CD4-positive, alpha-beta memory T cell (primary cell): Measurements from ENCODE around the gene OPA3. TPM values are rescaled to one million over a fixed set of nuclear protein-coding genes. Genes with fewer than 3 reads are reported as not detected.

ENCODE experiments used
- CTCF ChIA-PET: fragments of 350-600 bp; sonication (Branson Sonifier 250); formaldehyde crosslinking; loops from one replicate; lab custom pipeline; 2021; ENCODE audit warnings: inconsistent platforms; ENCODE audit not compliant: partially characterized antibody; lab: Charles Lee
- POLR2A ChIA-PET: fragments of 350-600 bp; sonication (Branson Sonifier 250); formaldehyde crosslinking; loops from one replicate; lab custom pipeline; 2021; ENCODE audit not compliant: partially characterized antibody; lab: Charles Lee
- DNase-seq, 5 donors: peaks; one replicate each; pipeline versions ENCODE4 v3.0.0 to v3.0.0-alpha.2; 2020 to 2022; ENCODE audit warnings: mixed read lengths in 1 of 5
- H3K27ac ChIP-seq: one replicate; pipeline ENCODE4 v1.7.0; 2013; ENCODE audit warnings: low read depth, low read length
- H3K27me3 ChIP-seq: 2 replicates; pipeline ENCODE4 v1.7.0; 2013; ENCODE audit warnings: mild to moderate bottlenecking, low read length, moderate library complexity; ENCODE audit not compliant: insufficient read depth
- H3K36me3 ChIP-seq: 2 replicates; pipeline ENCODE4 v1.7.0; 2013; ENCODE audit warnings: mild to moderate bottlenecking, low read length, moderate library complexity; ENCODE audit not compliant: insufficient read depth
- H3K4me1 ChIP-seq: 2 replicates; pipeline ENCODE4 v1.7.0; 2013; ENCODE audit warnings: mild to moderate bottlenecking, low read length, moderate library complexity; ENCODE audit not compliant: insufficient read depth
- H3K4me3 ChIP-seq, 2 donors: one replicate each; pipeline ENCODE4 v1.7.0; 2013; ENCODE audit warnings: low read length in 2 of 2, mild to moderate bottlenecking in 1 of 2
- H3K9me3 ChIP-seq, 2 donors: one replicate each; pipeline ENCODE4 v1.7.0; 2013; ENCODE audit warnings: low read length in 2 of 2, control low read depth in 1 of 2; ENCODE audit not compliant: control insufficient read depth in 1 of 2
- H3K27ac Mint-ChIP-seq, 7 donors: one replicate each; pipeline ENCODE4 v1.8.0; 2020 to 2021; ENCODE audit warnings: mixed read lengths in 7 of 7, mild to moderate bottlenecking in 6 of 7, inconsistent platforms in 3 of 7, moderate library complexity in 3 of 7
- H3K27me3 Mint-ChIP-seq, 2 donors: one replicate each; pipeline ENCODE4 v1.8.0; 2020 to 2021; ENCODE audit warnings: mixed read lengths in 2 of 2
- H3K36me3 Mint-ChIP-seq, 2 donors: one replicate each; pipeline ENCODE4 v1.8.0; 2020 to 2021; ENCODE audit warnings: mixed read lengths in 2 of 2, inconsistent platforms in 1 of 2, mild to moderate bottlenecking in 1 of 2
- H3K4me1 Mint-ChIP-seq, 4 donors: one replicate each; pipeline ENCODE4 v1.8.0; 2020 to 2021; ENCODE audit warnings: mixed read lengths in 4 of 4, mild to moderate bottlenecking in 1 of 4
- H3K4me3 Mint-ChIP-seq, 8 donors: one replicate each; pipeline ENCODE4 v1.8.0; 2020 to 2021; ENCODE audit warnings: mixed read lengths in 8 of 8, mild to moderate bottlenecking in 7 of 8, moderate library complexity in 6 of 8, inconsistent platforms in 3 of 8
- H3K9me3 Mint-ChIP-seq, 8 donors: one replicate each; pipeline ENCODE4 v1.8.0; 2020 to 2021; ENCODE audit warnings: mixed read lengths in 8 of 8, mild to moderate bottlenecking in 5 of 8, inconsistent platforms in 3 of 8, moderate library complexity in 1 of 8
- intact Hi-C: fragments of 100-400 bp; cut with micrococcal nuclease; formaldehyde crosslinking; loops from one replicate; pipeline ENCODE4 v1.15.1; 2023
- polyA plus RNA-seq, 2 donors: library from polyadenylated mRNA; unstranded; fragments of 300-500 nt; fragmentation: Illumina TruSeq; gene quantifications; one replicate each; pipeline ENCODE4 v1.2.3, GENCODE V29; 2021
- total RNA-seq, 2 experiments: library from RNA; stranded (reverse); gene quantifications; one replicate each; pipeline ENCODE4 v1.2.3, GENCODE V29; 2021

The OPA3 gene
- total and polyA plus RNA-seq, 4 experiments from 2014 or later: 4.4 to 12.9 (median 10.3) TPM

DNA sequence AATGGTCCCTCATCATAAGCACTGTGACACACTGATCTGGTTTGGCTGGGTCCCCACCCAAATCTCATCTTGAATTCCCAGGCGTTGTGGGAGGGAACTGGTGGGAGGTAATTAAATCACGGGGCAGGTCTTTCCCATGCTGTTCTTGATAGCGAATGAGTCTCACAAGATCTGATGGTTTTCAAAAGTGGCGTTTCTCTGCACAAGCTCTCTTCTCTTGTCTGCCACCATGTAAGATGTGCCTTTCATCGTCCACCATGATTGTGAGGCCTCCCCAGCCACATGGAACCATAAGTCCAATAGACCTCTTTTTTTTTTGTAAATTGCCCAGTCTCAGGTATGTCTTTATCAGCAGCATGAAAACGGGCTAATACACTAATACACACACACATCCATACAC is 24.3 kb upstream of the OPA3 start:
- H3K4me3 Mint-ChIP-seq: no peak overlapping the region
- ChIA-PET POLR2A (interaction anchor here (0.6 kb wide), 1 partner anchor 151 kb away, joined by 5 read pairs; no protein-coding TSS in a partner anchor), CTCF (interaction anchor here (6.1 to 7.3 kb wide), 2 partner anchors 33 to 37 kb away, joined by 28 to 121 read pairs; no protein-coding TSS in a partner anchor)
- DNase-seq: no peak
- no peaks in the 10 kb centered on the region for H3K27me3 Mint-ChIP-seq
- H3K36me3 ChIP-seq: no peaks in the 10 kb centered on the region
- peaks cover 2 to 9% (median 7%) of the 10 kb centered on the region in 4 donors for H3K4me1 Mint-ChIP-seq
- no peak overlapping the region for H3K27ac ChIP-seq
- no peaks in the 10 kb centered on the region for H3K9me3 ChIP-seq
- peaks cover 27 to 39% of the 10 kb centered on the region in 2 donors for H3K36me3 Mint-ChIP-seq
- H3K27me3 ChIP-seq: no peaks in the 10 kb centered on the region
- peak overlapping the region in 1 of 7 donors; percentile 15 for H3K27ac Mint-ChIP-seq
- peaks cover 9% of the 10 kb centered on the region for H3K4me1 ChIP-seq
- peaks cover 0 to 6% (median 2%) of the 10 kb centered on the region in 8 donors for H3K9me3 Mint-ChIP-seq
- intact Hi-C loops: no loop called here
- H3K4me3 ChIP-seq: no peak overlapping the region

DNA sequence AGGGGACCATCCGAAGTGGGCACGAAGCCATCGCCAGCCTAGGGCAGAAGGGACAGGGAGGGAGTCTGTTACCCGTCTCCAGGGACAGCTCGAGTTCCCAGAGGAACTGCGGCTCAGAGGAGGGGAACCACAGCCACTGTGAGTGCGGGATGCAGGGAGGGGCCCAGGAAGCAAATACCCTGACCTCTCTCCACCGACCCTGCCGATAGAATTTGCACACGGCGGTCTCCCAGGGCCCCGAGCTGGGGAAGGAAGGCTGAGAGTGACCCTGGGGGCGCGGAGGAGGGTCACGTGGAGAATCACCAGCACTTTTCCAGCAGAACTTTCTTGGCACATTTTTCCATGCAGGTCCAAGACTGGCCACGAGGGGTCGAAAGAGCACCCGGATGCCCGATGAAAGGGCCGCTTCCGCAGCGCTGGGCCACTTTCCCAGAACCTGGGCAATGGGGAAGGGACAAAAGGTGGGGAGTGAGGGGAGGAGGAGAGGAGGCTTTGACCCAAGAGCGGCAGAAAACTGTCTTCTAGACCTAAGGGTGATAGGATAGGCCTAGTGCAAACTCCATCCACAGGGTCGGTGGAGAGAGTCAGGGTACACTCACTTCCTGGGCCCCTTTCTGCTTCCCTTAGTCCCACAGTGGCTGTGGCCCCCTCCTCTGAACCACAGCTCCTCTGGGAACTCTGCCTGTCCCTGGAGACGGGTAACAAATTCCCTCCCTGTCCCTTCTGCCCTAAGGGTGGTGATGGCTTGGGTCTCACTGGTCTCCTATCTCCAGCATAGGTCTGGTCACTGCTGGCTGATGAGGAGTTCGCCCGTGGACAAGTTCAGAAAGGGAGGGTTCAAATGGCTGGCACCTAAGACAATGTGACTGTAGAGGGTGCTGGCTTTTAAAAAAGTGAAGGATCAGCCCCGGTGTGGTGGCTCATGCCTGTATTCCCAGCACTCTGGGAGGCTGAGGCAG is 22.7 kb upstream of the OPA3 start:
- Mint-ChIP-seq H3K4me1 (peaks cover 5 to 11% (median 8%) of the 10 kb centered on the region in 4 donors), H3K27me3 (peaks cover 7 to 9% of the 10 kb centered on the region in 2 donors), H3K27ac (peak overlapping the region in 4 of 7 donors; percentile 4 to 89 (median 42)), H3K9me3 (peaks cover 0 to 7% (median 2%) of the 10 kb centered on the region in 8 donors), H3K4me3 (peak overlapping the region in 3 of 8 donors; percentile 44 to 65 (median 54)), H3K36me3 (peaks cover 20 to 25% of the 10 kb centered on the region in 2 donors)
- intact Hi-C loops: loop anchor here (1.0 kb wide), 2 partner anchors 36 to 74 kb away; no protein-coding TSS in a partner anchor
- no peak overlapping the region for H3K27ac ChIP-seq
- peaks cover 2% of the 10 kb centered on the region for H3K27me3 ChIP-seq
- DNase-seq: peak in 4 of 5 donors; percentile 14 to 36 (median 20)
- CTCF ChIA-PET: interaction anchor here (0.6 to 7.3 kb wide), 8 partner anchors 11 to 107 kb away, joined by 3 to 121 read pairs (median 4); no protein-coding TSS in a partner anchor
- H3K4me3 ChIP-seq: no peak overlapping the region
- peaks cover 9% of the 10 kb centered on the region for H3K4me1 ChIP-seq
- POLR2A ChIA-PET: interaction anchor here (3.3 kb wide), 1 partner anchor 35 kb away, joined by 29 read pairs; no protein-coding TSS in a partner anchor
- H3K9me3 ChIP-seq: no peaks in the 10 kb centered on the region
- no peaks in the 10 kb centered on the region for H3K36me3 ChIP-seq

DNA sequence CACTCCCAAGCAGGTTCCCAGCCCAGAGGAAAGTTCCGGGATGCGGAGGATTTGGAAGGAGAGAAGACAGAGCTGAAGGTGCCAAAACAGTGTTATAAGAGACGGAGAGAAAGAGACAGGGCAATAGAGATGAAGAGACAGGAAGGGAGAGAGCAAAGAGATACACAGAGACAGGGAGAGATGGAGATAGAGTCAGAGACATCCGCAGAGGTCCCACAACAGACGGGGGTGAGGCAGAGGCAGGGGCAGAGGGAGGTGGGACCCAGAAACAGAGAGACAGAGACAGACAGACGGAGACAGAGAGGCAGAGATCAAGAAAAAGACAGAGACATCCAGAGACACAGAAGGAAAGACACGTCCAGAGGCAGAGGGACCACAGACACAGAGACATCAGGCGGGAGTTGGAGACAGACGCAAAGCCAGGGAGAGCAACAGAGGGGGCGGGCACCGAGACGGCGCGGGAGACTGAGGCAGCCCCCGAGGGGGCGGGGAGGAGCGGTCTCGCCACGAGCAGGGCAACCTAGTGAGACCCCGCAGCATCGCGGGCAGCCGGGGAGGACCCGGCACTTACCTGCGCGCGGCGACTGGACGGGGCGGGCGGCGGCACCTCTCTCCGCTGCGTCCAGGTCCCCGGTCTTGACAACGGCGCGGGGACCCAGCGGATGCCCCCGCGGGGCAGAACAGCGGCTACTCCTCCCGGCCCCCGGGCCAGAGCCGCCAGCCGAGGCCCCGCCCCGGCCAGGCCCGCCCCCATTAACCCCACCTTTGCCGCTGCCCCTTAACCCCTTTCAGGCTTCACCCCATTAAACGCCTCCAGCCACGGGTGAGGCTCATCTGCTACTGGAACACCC is 17.1 kb upstream of the OPA3 start, which contains the start of gene GPR4:
Gene GPR4, minus strand, starts transcription at position 689 of the 851 bp plus-strand sequence. CDS start 10,346 bp downstream, outside the sequence.
- Mint-ChIP-seq H3K27me3 (peaks cover 53 to 55% of the 10 kb centered on the region in 2 donors), H3K4me1 (peaks cover 10 to 36% (median 27%) of the 10 kb centered on the region in 4 donors), H3K9me3 (peaks cover 0 to 4% (median 0%) of the 10 kb centered on the region in 8 donors), H3K4me3 (peak within 1 kb of the TSS in 4 of 8 donors; percentile 32 to 68 (median 60)), H3K36me3 (peaks cover 0 to 4% of the 10 kb centered on the region in 2 donors), H3K27ac (peak within 1 kb of the TSS in 3 of 7 donors; percentile 5 to 82 (median 19))
- intact Hi-C loops: no loop called here
- Histone ChIP-seq H3K27ac (no peak within 1 kb of the TSS), H3K4me1 (peaks cover 11% of the 10 kb centered on the region), H3K27me3 (peaks cover 51% of the 10 kb centered on the region), H3K36me3 (no peaks in the 10 kb centered on the region), H3K9me3 (no peaks in the 10 kb centered on the region), H3K4me3 (no peak within 1 kb of the TSS)
- ChIA-PET POLR2A (interaction anchor here (0.5 kb wide), 1 partner anchor 40 kb away, joined by 3 read pairs; no protein-coding TSS in a partner anchor), CTCF (no interaction called here)
- DNase-seq: no peak

DNA sequence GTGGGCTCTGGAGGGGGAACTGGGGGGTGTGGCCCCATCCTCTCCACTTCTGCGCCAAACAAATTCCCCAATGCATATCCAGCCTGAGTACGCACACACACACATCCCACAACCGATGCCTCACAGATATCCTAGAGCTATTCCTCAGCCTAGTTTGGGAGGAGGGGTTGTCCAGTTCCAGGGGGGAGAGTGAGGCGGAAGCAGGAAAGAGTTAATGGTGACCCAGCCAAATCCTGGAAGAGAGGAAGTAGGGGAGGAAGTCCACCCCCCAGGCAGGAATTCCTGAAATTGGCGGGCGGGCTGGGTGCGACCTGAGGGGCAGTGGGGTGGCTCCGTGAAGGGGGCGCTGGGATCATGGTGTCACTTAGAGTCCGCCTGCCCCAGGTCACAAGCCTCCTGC is 16.5 kb upstream of the OPA3 start:
- ChIA-PET CTCF (interaction anchor here (1.2 kb wide), 1 partner anchor 41 kb away, joined by 4 read pairs; no protein-coding TSS in a partner anchor), POLR2A (interaction anchor here (0.5 kb wide), 1 partner anchor 41 kb away, joined by 3 read pairs; no protein-coding TSS in a partner anchor)
- no peak overlapping the region for H3K27ac Mint-ChIP-seq
- peaks cover 58 to 62% of the 10 kb centered on the region in 2 donors for H3K27me3 Mint-ChIP-seq
- Histone ChIP-seq H3K4me3 (no peak overlapping the region), H3K4me1 (peaks cover 11% of the 10 kb centered on the region), H3K27me3 (peaks cover 51% of the 10 kb centered on the region), H3K9me3 (no peaks in the 10 kb centered on the region), H3K36me3 (no peaks in the 10 kb centered on the region), H3K27ac (no peak overlapping the region)
- H3K36me3 Mint-ChIP-seq: peaks cover 0 to 4% of the 10 kb centered on the region in 2 donors
- peak overlapping the region in 2 of 8 donors; percentile 53 to 68 for H3K4me3 Mint-ChIP-seq
- intact Hi-C loops: no loop called here
- DNase-seq: no peak
- peaks cover 10 to 35% (median 27%) of the 10 kb centered on the region in 4 donors for H3K4me1 Mint-ChIP-seq
- peaks cover 0 to 4% (median 0%) of the 10 kb centered on the region in 8 donors for H3K9me3 Mint-ChIP-seq

DNA sequence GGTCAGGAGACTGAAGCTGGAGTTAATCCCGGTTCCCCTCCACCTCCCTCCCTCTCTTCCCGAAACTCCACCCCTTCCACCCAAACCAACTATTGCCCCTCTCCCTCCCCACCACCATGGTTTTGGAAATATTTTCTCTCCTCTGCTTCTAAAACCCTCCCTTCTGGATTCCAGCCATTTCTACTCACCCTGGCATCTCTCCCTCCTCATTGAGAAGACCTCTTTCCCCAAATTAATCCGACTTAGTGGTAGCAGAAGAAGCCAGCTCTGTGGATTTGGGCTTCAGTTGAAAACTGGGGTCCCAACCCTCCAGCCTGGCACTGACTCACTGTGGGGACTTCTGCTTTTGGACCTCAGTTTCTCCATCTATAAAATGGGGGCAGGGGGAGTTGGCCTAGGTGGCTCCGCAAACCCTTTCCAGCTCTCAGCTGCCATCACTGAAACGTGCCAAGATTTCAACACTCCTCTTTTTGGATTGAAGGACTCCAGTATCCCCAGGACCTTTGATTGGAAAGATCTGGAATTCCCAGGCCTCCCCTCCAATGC is 15.8 kb upstream of the OPA3 start:
- Histone ChIP-seq H3K27ac (no peak overlapping the region), H3K4me1 (peaks cover 11% of the 10 kb centered on the region), H3K36me3 (no peaks in the 10 kb centered on the region), H3K27me3 (peaks cover 51% of the 10 kb centered on the region), H3K9me3 (no peaks in the 10 kb centered on the region), H3K4me3 (no peak overlapping the region)
- Mint-ChIP-seq H3K9me3 (peaks cover 0 to 4% (median 0%) of the 10 kb centered on the region in 8 donors), H3K4me3 (no peak overlapping the region), H3K27me3 (peaks cover 58 to 67% of the 10 kb centered on the region in 2 donors), H3K4me1 (peaks cover 10 to 35% (median 27%) of the 10 kb centered on the region in 4 donors), H3K27ac (no peak overlapping the region), H3K36me3 (peaks cover 0 to 4% of the 10 kb centered on the region in 2 donors)
- ChIA-PET CTCF (interaction anchor here (1.2 kb wide), 1 partner anchor 42 kb away, joined by 4 read pairs; no protein-coding TSS in a partner anchor), POLR2A (no interaction called here)
- no peak for DNase-seq
- intact Hi-C loops: no loop called here

DNA sequence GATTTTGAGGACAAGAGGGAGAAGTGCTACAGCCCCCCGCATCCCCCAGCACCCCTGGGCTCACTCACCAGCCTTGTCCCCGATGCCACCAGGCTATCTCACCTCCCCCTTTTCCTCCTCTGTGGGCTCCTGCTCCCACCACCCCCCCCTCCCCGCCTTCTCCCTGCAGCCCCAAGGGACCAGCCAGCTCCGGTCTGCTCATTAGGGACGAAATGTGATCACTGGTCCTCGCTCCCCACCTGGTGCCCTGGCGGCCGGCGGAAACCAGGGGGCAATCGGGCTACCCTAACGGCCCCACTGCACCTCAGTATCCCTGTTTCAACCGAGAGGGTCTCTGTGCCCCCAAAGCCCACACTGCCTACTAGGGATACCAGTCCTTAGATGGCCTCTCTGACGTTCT is 14.7 kb upstream of the OPA3 start:
- Histone ChIP-seq H3K4me3 (no peak overlapping the region), H3K36me3 (no peaks in the 10 kb centered on the region), H3K27ac (no peak overlapping the region), H3K9me3 (no peaks in the 10 kb centered on the region), H3K4me1 (peaks cover 11% of the 10 kb centered on the region), H3K27me3 (peaks cover 51% of the 10 kb centered on the region)
- CTCF ChIA-PET: no interaction called here
- POLR2A ChIA-PET: no interaction called here
- Mint-ChIP-seq H3K27me3 (peaks cover 58 to 67% of the 10 kb centered on the region in 2 donors), H3K27ac (no peak overlapping the region), H3K36me3 (peaks cover 0 to 4% of the 10 kb centered on the region in 2 donors), H3K4me1 (peaks cover 10 to 35% (median 27%) of the 10 kb centered on the region in 4 donors), H3K4me3 (peak overlapping the region in 1 of 8 donors; percentile 63), H3K9me3 (peaks cover 0 to 4% (median 0%) of the 10 kb centered on the region in 8 donors)
- DNase-seq: no peak
- intact Hi-C loops: no loop called here
